ENCODE measurements around the gene ARG1.
A peak's percentile ranks its signal among the peaks of the same experiment; 100 is the strongest.

The ARG1 gene

DNA sequence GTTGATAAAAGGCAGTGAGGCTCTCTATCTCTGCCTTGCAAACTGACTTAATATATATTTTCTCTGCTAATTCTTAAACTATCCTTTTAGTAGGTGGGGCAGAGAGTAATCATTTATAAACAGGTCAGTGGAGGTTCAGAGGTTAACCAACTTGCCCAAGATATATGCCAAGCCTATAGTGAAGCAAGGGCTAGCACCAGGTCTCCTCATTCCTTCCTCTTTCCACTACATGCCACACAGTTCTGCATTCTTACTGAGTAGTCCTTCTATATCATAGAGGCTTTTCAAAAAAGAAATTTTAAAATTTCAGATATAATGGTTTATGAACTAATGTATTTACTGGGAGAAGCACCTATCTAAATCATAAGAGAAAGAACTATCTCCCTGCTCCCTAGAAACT is 8.5 kb downstream of the ARG1 start:
- H3K4me3 ChIP-seq (ENCODE audit: low read depth, low read length): no peak overlapping the region
- no peak for TF ChIP-seq CTCF (IDR thresholded peaks at IDR 0.05; ENCODE audit: low read depth, low read length)
- in situ Hi-C loops (cut with HindIII; ENCODE audit: low sequenced_read_pairs): no loop called here
- no peak for DNase-seq (ENCODE audit: low read depth, low spot score)

GRCh38 chr6:131586543-131586942 is 13.5 kb downstream of the ARG1 start:
- no peak overlapping the region for H3K4me3 ChIP-seq (ENCODE audit: low read depth, low read length)
- in situ Hi-C loops (cut with HindIII; ENCODE audit: low sequenced_read_pairs): no loop called here
- TF ChIP-seq CTCF (IDR thresholded peaks at IDR 0.05; ENCODE audit: low read depth, low read length): no peak
- DNase-seq (ENCODE audit: low read depth, low spot score): no peak

GRCh38 chr6:131587909-131588308 is 14.9 kb downstream of the ARG1 start:
- no peak for DNase-seq (ENCODE audit: low read depth, low spot score)
- TF ChIP-seq CTCF (IDR thresholded peaks at IDR 0.05; ENCODE audit: low read depth, low read length): no peak
- in situ Hi-C loops (cut with HindIII; ENCODE audit: low sequenced_read_pairs): no loop called here
- no peak overlapping the region for H3K4me3 ChIP-seq (ENCODE audit: low read depth, low read length)

DNA sequence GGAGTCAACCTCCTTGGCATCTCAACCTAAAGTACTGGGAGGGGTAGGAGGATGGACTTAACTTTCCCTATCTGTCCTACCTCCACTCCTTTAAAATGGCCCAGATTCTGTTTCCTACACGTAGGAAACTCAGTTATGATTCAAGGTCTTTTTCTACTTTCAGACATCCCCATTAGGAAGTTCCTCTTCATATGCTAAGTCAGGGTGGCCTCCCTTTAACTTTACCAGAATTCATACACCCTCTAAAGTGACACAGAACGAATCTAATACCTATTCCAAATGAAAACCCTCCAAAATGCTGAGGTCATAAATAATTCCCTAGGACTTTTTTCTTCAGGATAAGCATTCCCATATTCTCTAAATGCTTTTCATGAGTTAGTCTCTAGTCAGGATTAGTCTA is 15.6 kb downstream of the ARG1 start:
- in situ Hi-C loops (cut with HindIII; ENCODE audit: low sequenced_read_pairs): no loop called here
- no peak for DNase-seq (ENCODE audit: low read depth, low spot score)
- H3K4me3 ChIP-seq (ENCODE audit: low read depth, low read length): no peak overlapping the region
- TF ChIP-seq CTCF (IDR thresholded peaks at IDR 0.05; ENCODE audit: low read depth, low read length): no peak

GRCh38 chr6:131592935-131593334 is 19.9 kb downstream of the ARG1 start:
- no peak overlapping the region for H3K4me3 ChIP-seq (ENCODE audit: low read depth, low read length)
- in situ Hi-C loops (cut with HindIII; ENCODE audit: low sequenced_read_pairs): no loop called here
- DNase-seq (ENCODE audit: low read depth, low spot score): no peak
- TF ChIP-seq CTCF (IDR thresholded peaks at IDR 0.05; ENCODE audit: low read depth, low read length): no peak

- in situ Hi-C loops (cut with HindIII; ENCODE audit: low sequenced_read_pairs): no loop called here
- no peak for TF ChIP-seq CTCF (IDR thresholded peaks at IDR 0.05; ENCODE audit: low read depth, low read length)
- no peak overlapping the region for H3K4me3 ChIP-seq (ENCODE audit: low read depth, low read length)
Observed at GRCh38 chr6:131594074-131594473, 21.0 kb downstream of the ARG1 start.

GRCh38 chr6:131597446-131597845 is 24.4 kb downstream of the ARG1 start:
- no peak overlapping the region for H3K4me3 ChIP-seq (ENCODE audit: low read depth, low read length)
- no peak for DNase-seq (ENCODE audit: low read depth, low spot score)
- TF ChIP-seq CTCF (IDR thresholded peaks at IDR 0.05; ENCODE audit: low read depth, low read length): peak; percentile 46
- in situ Hi-C loops (cut with HindIII; ENCODE audit: low sequenced_read_pairs): no loop called here

More at GRCh38 chr6:131594074-131594473, 21.0 kb downstream of the ARG1 start:
- DNase-seq (ENCODE audit: low read depth, low spot score): no peak

Measured in astrocyte of the spinal cord (primary cell).